ENCODE results near the gene MFSD2B. TPM values are rescaled to one million over a fixed set of nuclear protein-coding genes. Genes with fewer than 3 reads are reported as not detected.
"Not testable (repeated sequence)": the region's sequence is repeated elsewhere in the genome, so short reads cannot be mapped to it uniquely, and the experiment has no call there.

The MFSD2B gene
- total RNA-seq, 4 donors from 2014 or later, result 0.39 TPM; not detected in 3

- 88 to 90% methylated on average over 2 to 6 of the region's 9 CpGs for WGBS, 2 donors (ENCODE audit: low coverage in 1 of 2)
- TF ChIP-seq CTCF (IDR thresholded peaks at IDR 0.05), result no peak
- TF ChIP-seq POLR2A (IDR thresholded peaks at IDR 0.05), result no peak
- no peak for TF ChIP-seq EP300 (IDR thresholded peaks at IDR 0.05)
- TF ChIP-seq POLR2AphosphoS5 (IDR thresholded peaks at IDR 0.05), result no peak
- Histone ChIP-seq H3K27ac (no peak overlapping the region), H3K9me3 (no peaks in the 10 kb centered on the region), H3K4me1 (peaks cover 0 to 7% (median 0%) of the 10 kb centered on the region in 3 donors), H3K27me3 (no peaks in the 10 kb centered on the region), H3K4me3 (no peak overlapping the region), H3K36me3 (peaks cover 0 to 36% of the 10 kb centered on the region in 2 donors)
- no peak for ATAC-seq
Measured at GRCh38 chr2:24038786-24039499, 29.1 kb downstream of the MFSD2B start.

- no peak for ATAC-seq
- Histone ChIP-seq H3K4me3 (no peak overlapping the region), H3K9me3 (no peaks in the 10 kb centered on the region), H3K27me3 (no peaks in the 10 kb centered on the region), H3K4me1 (peaks cover 0 to 7% (median 0%) of the 10 kb centered on the region in 3 donors), H3K27ac (no peak overlapping the region), H3K36me3 (peaks cover 0 to 36% of the 10 kb centered on the region in 2 donors)
- TF ChIP-seq EP300 (IDR thresholded peaks at IDR 0.05) (no peak), POLR2A (IDR thresholded peaks at IDR 0.05) (no peak), CTCF (IDR thresholded peaks at IDR 0.05) (no peak), POLR2AphosphoS5 (IDR thresholded peaks at IDR 0.05) (no peak)
- WGBS, 2 donors (ENCODE audit: low coverage in 1 of 2), result 100% methylated on average over 4 of the region's 4 CpGs; no CpG with 5 or more reads in 1 of the 2 donors
Measured at GRCh38 chr2:24040511-24040910, 30.6 kb downstream of the MFSD2B start.

GRCh38 chr2:24043133-24043532 lies 33.2 kb downstream of the MFSD2B start:
- Histone ChIP-seq H3K36me3 (peaks cover 0 to 15% of the 10 kb centered on the region in 2 donors), H3K4me1 (peaks cover 0 to 16% (median 6%) of the 10 kb centered on the region in 3 donors)
- not testable (repeated sequence) for H3K27ac ChIP-seq, H3K4me3 ChIP-seq, H3K9me3 ChIP-seq, ATAC-seq, H3K27me3 ChIP-seq
- WGBS, 2 donors (ENCODE audit: low coverage in 1 of 2), result 88 to 91% methylated on average over 6 of the region's 6 CpGs

GRCh38 chr2:24045511-24046508 lies 35.9 kb downstream of the MFSD2B start:
- no peaks in the 10 kb centered on the region for H3K9me3 ChIP-seq
- 61 to 73% methylated on average over 4 to 6 of the region's 11 CpGs for WGBS, 2 donors (ENCODE audit: low coverage in 1 of 2)
- no peak overlapping the region for H3K27ac ChIP-seq
- H3K4me3 ChIP-seq, result peak overlapping the region in 1 of 2 donors; percentile 60
- H3K36me3 ChIP-seq, result no peaks in the 10 kb centered on the region
- ATAC-seq, result no peak
- TF ChIP-seq POLR2AphosphoS5 (IDR thresholded peaks at IDR 0.05) (no peak), CTCF (IDR thresholded peaks at IDR 0.05) (no peak), EP300 (IDR thresholded peaks at IDR 0.05) (no peak), POLR2A (IDR thresholded peaks at IDR 0.05) (no peak)
- peaks cover 0 to 40% (median 12%) of the 10 kb centered on the region in 3 donors for H3K4me1 ChIP-seq
- H3K27me3 ChIP-seq, result no peaks in the 10 kb centered on the region

GRCh38 chr2:24046599-24046929 lies 36.7 kb downstream of the MFSD2B start:
- H3K36me3 ChIP-seq, result no peaks in the 10 kb centered on the region
- 0 to 2% methylated on average over 2 of the region's 2 CpGs for WGBS, 2 donors (ENCODE audit: low coverage in 1 of 2)
- H3K9me3 ChIP-seq, result no peaks in the 10 kb centered on the region
- peak overlapping the region; percentile 60 to 72 for H3K4me3 ChIP-seq
- H3K4me1 ChIP-seq, result peaks cover 0 to 40% (median 12%) of the 10 kb centered on the region in 3 donors
- ATAC-seq, result no peak
- H3K27me3 ChIP-seq, result no peaks in the 10 kb centered on the region
- peak overlapping the region in 3 of 4 donors; percentile 77 to 83 (median 79) for H3K27ac ChIP-seq
- no peak for TF ChIP-seq POLR2AphosphoS5 (IDR thresholded peaks at IDR 0.05)
- no peak for TF ChIP-seq EP300 (IDR thresholded peaks at IDR 0.05)
- no peak for TF ChIP-seq POLR2A (IDR thresholded peaks at IDR 0.05)
- TF ChIP-seq CTCF (IDR thresholded peaks at IDR 0.05), result no peak

Data from gastroesophageal sphincter (tissue), 4 donors.